Mucosa of stomach (tissue), 1 donor: ENCODE data around the gene LRRTM4.
"Not testable (repeated sequence)": the region's sequence is repeated elsewhere in the genome, so short reads cannot be mapped to it uniquely, and the experiment has no call there.

Source experiments
- H3K27me3 ChIP-seq: one replicate; pipeline ENCODE4 v1.7.0; 2013; ENCODE audit warnings: mild to moderate bottlenecking, low read length; ENCODE audit not compliant: control insufficient read depth, insufficient read depth
- H3K36me3 ChIP-seq: one replicate; pipeline ENCODE4 v1.7.0; 2013; ENCODE audit warnings: low read length; ENCODE audit not compliant: control insufficient read depth, insufficient read depth
- H3K4me1 ChIP-seq: one replicate; pipeline ENCODE4 v1.7.0; 2013; ENCODE audit warnings: mild to moderate bottlenecking, low read length; ENCODE audit not compliant: control insufficient read depth, insufficient read depth
- H3K4me3 ChIP-seq: one replicate; pipeline ENCODE4 v1.7.0; 2013; ENCODE audit warnings: low read length
- H3K9ac ChIP-seq: one replicate; pipeline ENCODE4 v1.7.0; 2013; ENCODE audit warnings: mild to moderate bottlenecking, low read length, moderate library complexity
- H3K9me3 ChIP-seq: one replicate; pipeline ENCODE4 v1.7.0; 2013; ENCODE audit warnings: mild to moderate bottlenecking, low read length, moderate library complexity; ENCODE audit not compliant: control insufficient read depth
- donor health status: Pancreatic carcinoma.

LRRTM4 gene

GRCh38 chr2:76809136-76809535, 713.0 kb downstream of the LRRTM4 start:
- Histone ChIP-seq H3K4me1 (no peaks in the 10 kb centered on the region), H3K27me3 (no peaks in the 10 kb centered on the region), H3K9me3 (no peaks in the 10 kb centered on the region), H3K9ac (no peak overlapping the region), H3K4me3 (no peak overlapping the region), H3K36me3 (no peaks in the 10 kb centered on the region)

GRCh38 chr2:76808732-76809131, 713.4 kb downstream of the LRRTM4 start:
- no peaks in the 10 kb centered on the region for H3K36me3 ChIP-seq
- no peaks in the 10 kb centered on the region for H3K9me3 ChIP-seq
- no peak overlapping the region for H3K9ac ChIP-seq
- no peaks in the 10 kb centered on the region for H3K27me3 ChIP-seq
- no peaks in the 10 kb centered on the region for H3K4me1 ChIP-seq
- H3K4me3 ChIP-seq, result no peak overlapping the region

GRCh38 chr2:76793647-76794334, 728.4 kb downstream of the LRRTM4 start:
- Histone ChIP-seq H3K27me3 (no peaks in the 10 kb centered on the region), H3K4me3 (no peak overlapping the region), H3K9me3 (no peaks in the 10 kb centered on the region), H3K9ac (no peak overlapping the region), H3K4me1 (peaks cover 9% of the 10 kb centered on the region), H3K36me3 (no peaks in the 10 kb centered on the region)

- H3K9me3 ChIP-seq, H3K27me3 ChIP-seq, H3K9ac ChIP-seq, H3K4me1 ChIP-seq, H3K36me3 ChIP-seq, H3K4me3 ChIP-seq: not testable (repeated sequence)
Observed at GRCh38 chr2:76781313-76781712, 740.9 kb downstream of the LRRTM4 start.

GRCh38 chr2:76763276-76763675, 758.9 kb downstream of the LRRTM4 start:
- Histone ChIP-seq H3K9ac (no peak overlapping the region), H3K4me1 (no peaks in the 10 kb centered on the region), H3K27me3 (no peaks in the 10 kb centered on the region), H3K4me3 (no peak overlapping the region), H3K36me3 (no peaks in the 10 kb centered on the region), H3K9me3 (no peaks in the 10 kb centered on the region)

- no peaks in the 10 kb centered on the region for H3K27me3 ChIP-seq
- no peak overlapping the region for H3K9ac ChIP-seq
- H3K4me3 ChIP-seq, result no peak overlapping the region
- H3K4me1 ChIP-seq, result no peaks in the 10 kb centered on the region
- H3K9me3 ChIP-seq, result no peaks in the 10 kb centered on the region
- H3K36me3 ChIP-seq, result no peaks in the 10 kb centered on the region
Observed at GRCh38 chr2:76760367-76760704, 761.8 kb downstream of the LRRTM4 start.

- Histone ChIP-seq H3K9ac (no peak overlapping the region), H3K27me3 (no peaks in the 10 kb centered on the region), H3K4me1 (no peaks in the 10 kb centered on the region), H3K4me3 (no peak overlapping the region), H3K9me3 (no peaks in the 10 kb centered on the region), H3K36me3 (no peaks in the 10 kb centered on the region)
Observed at GRCh38 chr2:76759634-76760366, 762.4 kb downstream of the LRRTM4 start.

- H3K4me1 ChIP-seq, result no peaks in the 10 kb centered on the region
- H3K9me3 ChIP-seq, result no peaks in the 10 kb centered on the region
- no peak overlapping the region for H3K9ac ChIP-seq
- H3K27me3 ChIP-seq, result no peaks in the 10 kb centered on the region
- no peaks in the 10 kb centered on the region for H3K36me3 ChIP-seq
- H3K4me3 ChIP-seq, result no peak overlapping the region
Observed at GRCh38 chr2:76752506-76752905, 769.7 kb downstream of the LRRTM4 start.

- H3K9ac ChIP-seq, result no peak overlapping the region
- no peaks in the 10 kb centered on the region for H3K9me3 ChIP-seq
- H3K4me3 ChIP-seq, result no peak overlapping the region
- H3K27me3 ChIP-seq, result no peaks in the 10 kb centered on the region
- no peaks in the 10 kb centered on the region for H3K4me1 ChIP-seq
- no peaks in the 10 kb centered on the region for H3K36me3 ChIP-seq
Observed at GRCh38 chr2:76749858-76750257, 772.3 kb downstream of the LRRTM4 start.

GRCh38 chr2:76748581-76749296, 773.4 kb downstream of the LRRTM4 start:
- H3K9me3 ChIP-seq, result no peaks in the 10 kb centered on the region
- no peaks in the 10 kb centered on the region for H3K4me1 ChIP-seq
- no peak overlapping the region for H3K9ac ChIP-seq
- no peaks in the 10 kb centered on the region for H3K27me3 ChIP-seq
- no peaks in the 10 kb centered on the region for H3K36me3 ChIP-seq
- no peak overlapping the region for H3K4me3 ChIP-seq

GRCh38 chr2:76745605-76746004, 776.6 kb downstream of the LRRTM4 start:
- Histone ChIP-seq H3K27me3 (no peaks in the 10 kb centered on the region), H3K4me1 (no peaks in the 10 kb centered on the region), H3K4me3 (no peak overlapping the region), H3K9me3 (no peaks in the 10 kb centered on the region), H3K9ac (no peak overlapping the region), H3K36me3 (no peaks in the 10 kb centered on the region)

- H3K4me3 ChIP-seq, result no peak overlapping the region
- no peak overlapping the region for H3K9ac ChIP-seq
- H3K36me3 ChIP-seq, result no peaks in the 10 kb centered on the region
- no peaks in the 10 kb centered on the region for H3K9me3 ChIP-seq
- no peaks in the 10 kb centered on the region for H3K4me1 ChIP-seq
- H3K27me3 ChIP-seq, result no peaks in the 10 kb centered on the region
Observed at GRCh38 chr2:76737607-76738006, 784.6 kb downstream of the LRRTM4 start.
